SU-DHL-6 (cell line): ENCODE data around the gene IFNA14.

Source experiments
- EZH2phosphoT487 ChIP-seq: fragments of 200-600 bp; sonication (generic), shearing (Covaris generic); conservative IDR thresholded peaks from 2 replicates; pipeline ENCODE4 v1.6.1; 2018; ENCODE audit warnings: mild to moderate bottlenecking, antibody characterized with exemption, low read length, moderate library complexity, mixed read lengths
- TF ChIP-seq, protein P1 (sequence below): fragments of 200-600 bp; sonication (generic); IDR thresholded peaks from one replicate; pipeline ENCODE4 v1.5.1; 2017; ENCODE audit warnings: antibody characterized with exemption, mild to moderate bottlenecking, low read length, moderate library complexity; ENCODE audit not compliant: insufficient read depth, poor library complexity, severe bottlenecking

DNA sequence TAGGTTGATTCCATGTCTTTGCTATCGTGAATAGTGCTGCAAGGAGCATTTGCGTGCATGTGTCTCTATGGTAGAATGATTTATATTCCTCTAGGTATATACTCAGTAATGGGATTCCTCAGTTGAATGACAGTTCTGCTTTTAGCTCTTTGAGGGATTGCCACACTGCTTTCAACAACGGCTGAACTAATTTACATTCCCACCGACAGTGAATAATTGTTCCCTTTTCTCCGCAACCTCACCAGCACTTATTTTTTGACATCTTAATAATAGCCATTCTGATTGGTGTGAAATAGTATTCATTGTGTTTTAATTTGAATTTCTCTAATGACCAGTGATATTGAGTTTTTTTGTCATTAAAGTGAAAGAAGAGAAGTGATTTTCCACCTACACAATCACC lies 46.9 kb upstream of the IFNA14 start:
- TF ChIP-seq, protein P1, sequence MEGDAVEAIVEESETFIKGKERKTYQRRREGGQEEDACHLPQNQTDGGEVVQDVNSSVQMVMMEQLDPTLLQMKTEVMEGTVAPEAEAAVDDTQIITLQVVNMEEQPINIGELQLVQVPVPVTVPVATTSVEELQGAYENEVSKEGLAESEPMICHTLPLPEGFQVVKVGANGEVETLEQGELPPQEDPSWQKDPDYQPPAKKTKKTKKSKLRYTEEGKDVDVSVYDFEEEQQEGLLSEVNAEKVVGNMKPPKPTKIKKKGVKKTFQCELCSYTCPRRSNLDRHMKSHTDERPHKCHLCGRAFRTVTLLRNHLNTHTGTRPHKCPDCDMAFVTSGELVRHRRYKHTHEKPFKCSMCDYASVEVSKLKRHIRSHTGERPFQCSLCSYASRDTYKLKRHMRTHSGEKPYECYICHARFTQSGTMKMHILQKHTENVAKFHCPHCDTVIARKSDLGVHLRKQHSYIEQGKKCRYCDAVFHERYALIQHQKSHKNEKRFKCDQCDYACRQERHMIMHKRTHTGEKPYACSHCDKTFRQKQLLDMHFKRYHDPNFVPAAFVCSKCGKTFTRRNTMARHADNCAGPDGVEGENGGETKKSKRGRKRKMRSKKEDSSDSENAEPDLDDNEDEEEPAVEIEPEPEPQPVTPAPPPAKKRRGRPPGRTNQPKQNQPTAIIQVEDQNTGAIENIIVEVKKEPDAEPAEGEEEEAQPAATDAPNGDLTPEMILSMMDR = no peak
- TF ChIP-seq EZH2phosphoT487 = no peak
